Measurements from ENCODE around the gene IL9.

Gene IL9

DNA sequence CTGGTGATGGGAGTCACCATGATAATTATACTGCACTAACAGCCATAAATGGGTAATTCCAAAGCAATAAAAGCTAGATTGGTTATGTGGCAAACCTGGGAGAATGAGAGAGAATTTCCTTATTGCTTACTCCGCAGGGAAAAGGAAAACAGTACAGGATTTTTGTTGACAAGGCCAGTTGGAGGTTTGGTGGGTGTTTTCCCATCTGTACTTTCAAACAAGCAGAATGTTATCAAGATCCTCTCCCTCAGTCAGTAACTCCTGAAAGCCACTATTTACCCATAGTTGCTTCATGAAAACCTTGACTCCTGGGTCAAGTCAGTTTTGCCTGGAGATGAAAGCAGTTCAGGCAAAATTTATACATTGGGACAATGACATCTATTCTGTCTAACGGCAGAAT lies 26.4 kb downstream of the IL9 start:
- no peak overlapping the region for H3K4me3 ChIP-seq (ENCODE audit: low read depth, low read length)
- no peak overlapping the region for H3K27ac ChIP-seq
- H3K27me3 ChIP-seq (ENCODE audit: control insufficient read depth, insufficient read depth, low read length): no peaks in the 10 kb centered on the region
- H3K36me3 ChIP-seq (ENCODE audit: control insufficient read depth, insufficient read depth, low read length): no peaks in the 10 kb centered on the region
- no peaks in the 10 kb centered on the region for H3K9me3 ChIP-seq (ENCODE audit: control insufficient read depth, low read length)
- no peak overlapping the region for H3K9ac ChIP-seq
- TF ChIP-seq, protein P1, sequence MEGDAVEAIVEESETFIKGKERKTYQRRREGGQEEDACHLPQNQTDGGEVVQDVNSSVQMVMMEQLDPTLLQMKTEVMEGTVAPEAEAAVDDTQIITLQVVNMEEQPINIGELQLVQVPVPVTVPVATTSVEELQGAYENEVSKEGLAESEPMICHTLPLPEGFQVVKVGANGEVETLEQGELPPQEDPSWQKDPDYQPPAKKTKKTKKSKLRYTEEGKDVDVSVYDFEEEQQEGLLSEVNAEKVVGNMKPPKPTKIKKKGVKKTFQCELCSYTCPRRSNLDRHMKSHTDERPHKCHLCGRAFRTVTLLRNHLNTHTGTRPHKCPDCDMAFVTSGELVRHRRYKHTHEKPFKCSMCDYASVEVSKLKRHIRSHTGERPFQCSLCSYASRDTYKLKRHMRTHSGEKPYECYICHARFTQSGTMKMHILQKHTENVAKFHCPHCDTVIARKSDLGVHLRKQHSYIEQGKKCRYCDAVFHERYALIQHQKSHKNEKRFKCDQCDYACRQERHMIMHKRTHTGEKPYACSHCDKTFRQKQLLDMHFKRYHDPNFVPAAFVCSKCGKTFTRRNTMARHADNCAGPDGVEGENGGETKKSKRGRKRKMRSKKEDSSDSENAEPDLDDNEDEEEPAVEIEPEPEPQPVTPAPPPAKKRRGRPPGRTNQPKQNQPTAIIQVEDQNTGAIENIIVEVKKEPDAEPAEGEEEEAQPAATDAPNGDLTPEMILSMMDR (IDR thresholded peaks at IDR 0.05): no peak
- H3K4me2 ChIP-seq (ENCODE audit: low read length): no peak overlapping the region
- H3K4me1 ChIP-seq: no peaks in the 10 kb centered on the region
- no peak overlapping the region for H2AFZ ChIP-seq
- no peaks in the 10 kb centered on the region for H3K79me2 ChIP-seq

DNA sequence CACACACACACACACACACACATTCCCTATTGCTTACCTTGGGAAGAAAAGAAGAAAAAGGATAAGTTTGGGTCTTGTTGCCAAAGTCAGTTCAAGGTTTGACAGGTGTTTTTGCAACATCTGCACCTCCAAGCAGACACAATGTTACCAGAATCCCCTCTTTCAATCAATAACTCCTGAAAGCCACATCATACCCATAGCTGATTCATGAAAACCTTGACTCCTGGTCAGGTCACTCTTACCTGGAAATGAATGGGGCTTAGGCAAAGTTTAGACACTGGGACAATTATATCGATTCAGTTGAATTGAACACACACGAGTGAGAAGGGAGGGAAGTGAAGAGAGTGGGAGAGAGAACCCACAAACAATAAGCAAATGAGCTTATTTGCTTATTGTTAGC lies 27.0 kb downstream of the IL9 start:
- Histone ChIP-seq H3K9me3 (ENCODE audit: control insufficient read depth, low read length) (no peaks in the 10 kb centered on the region), H3K4me1 (no peaks in the 10 kb centered on the region), H2AFZ (no peak overlapping the region), H3K36me3 (ENCODE audit: control insufficient read depth, insufficient read depth, low read length) (no peaks in the 10 kb centered on the region), H3K27me3 (ENCODE audit: control insufficient read depth, insufficient read depth, low read length) (no peaks in the 10 kb centered on the region), H3K27ac (no peak overlapping the region), H3K79me2 (no peaks in the 10 kb centered on the region), H3K4me2 (ENCODE audit: low read length) (no peak overlapping the region), H3K9ac (no peak overlapping the region), H3K4me3 (ENCODE audit: low read depth, low read length) (no peak overlapping the region)
- TF ChIP-seq, protein P1 (IDR thresholded peaks at IDR 0.05): no peak

DNA sequence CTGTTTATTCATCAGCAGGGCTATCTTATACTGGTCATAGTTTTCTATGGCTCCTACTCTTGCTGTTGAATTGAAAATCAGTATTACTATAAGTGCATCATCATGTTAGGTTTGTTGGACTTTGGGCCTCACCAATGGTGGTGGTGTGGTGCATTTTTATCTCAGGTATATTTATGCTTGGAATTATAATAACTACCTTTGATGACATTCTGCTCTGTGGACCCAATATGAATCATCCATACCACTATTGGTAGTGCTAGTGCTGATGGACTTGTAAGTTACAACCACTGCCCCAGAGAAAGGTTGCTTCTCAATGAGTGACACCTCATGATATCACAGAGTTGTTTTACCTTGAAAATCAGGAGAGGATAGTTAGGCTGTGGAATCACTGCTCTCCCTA lies 28.0 kb downstream of the IL9 start:
- TF ChIP-seq, protein P1 (IDR thresholded peaks at IDR 0.05): no peak
- Histone ChIP-seq H3K9me3 (ENCODE audit: control insufficient read depth, low read length) (no peaks in the 10 kb centered on the region), H2AFZ (no peak overlapping the region), H3K9ac (no peak overlapping the region), H3K4me1 (no peaks in the 10 kb centered on the region), H3K27me3 (ENCODE audit: control insufficient read depth, insufficient read depth, low read length) (no peaks in the 10 kb centered on the region), H3K27ac (no peak overlapping the region), H3K79me2 (no peaks in the 10 kb centered on the region), H3K36me3 (ENCODE audit: control insufficient read depth, insufficient read depth, low read length) (no peaks in the 10 kb centered on the region), H3K4me2 (ENCODE audit: low read length) (no peak overlapping the region), H3K4me3 (ENCODE audit: low read depth, low read length) (no peak overlapping the region)

DNA sequence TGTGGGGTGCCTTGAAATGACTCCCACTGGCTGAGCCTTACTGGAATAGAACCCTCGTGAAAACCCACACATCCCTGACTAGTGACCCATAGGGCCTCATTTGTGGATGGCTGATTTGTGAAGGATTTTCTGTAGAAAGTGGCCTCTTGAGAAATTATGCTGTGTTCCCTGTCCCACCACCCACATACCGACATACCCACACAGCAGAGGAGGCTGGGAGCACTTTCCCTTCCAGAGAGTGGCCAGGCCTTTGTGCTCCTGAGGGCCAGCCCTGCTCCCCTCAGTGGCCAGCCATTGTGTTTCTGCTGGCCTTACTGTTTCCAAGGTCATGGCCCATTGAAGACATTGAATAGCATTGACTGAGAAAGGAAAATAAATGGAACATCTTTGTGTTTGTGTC lies 29.6 kb downstream of the IL9 start:
- no peak overlapping the region for H3K9ac ChIP-seq
- H3K79me2 ChIP-seq: no peaks in the 10 kb centered on the region
- H3K4me2 ChIP-seq (ENCODE audit: low read length): no peak overlapping the region
- no peaks in the 10 kb centered on the region for H3K27me3 ChIP-seq (ENCODE audit: control insufficient read depth, insufficient read depth, low read length)
- H2AFZ ChIP-seq: no peak overlapping the region
- H3K4me1 ChIP-seq: no peaks in the 10 kb centered on the region
- H3K27ac ChIP-seq: no peak overlapping the region
- no peaks in the 10 kb centered on the region for H3K9me3 ChIP-seq (ENCODE audit: control insufficient read depth, low read length)
- no peak overlapping the region for H3K4me3 ChIP-seq (ENCODE audit: low read depth, low read length)
- TF ChIP-seq, protein P1 (IDR thresholded peaks at IDR 0.05): no peak
- no peaks in the 10 kb centered on the region for H3K36me3 ChIP-seq (ENCODE audit: control insufficient read depth, insufficient read depth, low read length)

DNA sequence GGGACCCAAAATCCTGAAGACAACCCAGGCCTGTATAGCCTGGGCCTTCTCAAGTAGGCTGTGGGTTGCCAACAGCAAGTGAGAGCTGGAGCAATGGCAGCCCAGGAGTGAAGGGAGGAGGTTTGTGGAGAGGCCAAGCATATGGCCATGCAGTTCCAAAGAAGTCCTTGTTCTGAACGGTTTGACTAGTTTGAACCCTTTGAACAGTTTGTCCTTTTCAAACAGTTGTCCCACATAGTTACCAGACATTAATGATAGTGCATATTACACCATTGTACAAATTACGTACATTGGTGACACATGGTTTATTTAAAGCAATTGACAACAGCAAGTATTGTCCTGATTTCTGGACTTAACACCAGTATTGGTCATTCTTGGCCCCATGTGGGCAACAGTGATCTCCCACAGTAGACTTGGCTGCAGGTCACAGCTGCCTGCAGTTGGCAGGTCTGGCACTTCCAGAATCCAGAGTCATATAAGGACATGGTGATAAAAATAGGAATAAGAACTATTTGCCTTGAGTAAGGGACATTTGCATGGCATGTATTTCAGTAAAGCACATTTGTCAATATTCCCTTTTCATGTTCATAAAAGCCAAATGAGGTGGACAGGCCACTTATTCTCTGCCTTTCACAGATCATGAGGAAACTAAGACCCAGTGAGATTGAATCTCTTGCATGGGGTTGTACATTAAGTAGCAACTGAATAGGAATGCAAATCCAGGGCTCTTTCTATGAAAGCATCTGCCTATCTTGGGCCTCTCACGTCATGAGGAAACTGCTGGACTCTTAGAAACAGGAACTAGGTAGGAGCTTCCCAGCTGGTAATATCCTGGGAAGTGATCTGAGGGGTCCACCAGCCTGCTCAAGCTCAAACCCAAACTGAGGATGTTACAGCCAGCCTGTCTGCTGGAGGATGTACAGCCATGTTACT lies 30.9 kb downstream of the IL9 start:
- no peaks in the 10 kb centered on the region for H3K27me3 ChIP-seq (ENCODE audit: control insufficient read depth, insufficient read depth, low read length)
- H3K4me2 ChIP-seq (ENCODE audit: low read length): no peak overlapping the region
- H2AFZ ChIP-seq: no peak overlapping the region
- H3K27ac ChIP-seq: no peak overlapping the region
- H3K4me3 ChIP-seq (ENCODE audit: low read depth, low read length): no peak overlapping the region
- TF ChIP-seq, protein P1 (IDR thresholded peaks at IDR 0.05): no peak
- no peaks in the 10 kb centered on the region for H3K79me2 ChIP-seq
- H3K9me3 ChIP-seq (ENCODE audit: control insufficient read depth, low read length): no peaks in the 10 kb centered on the region
- no peaks in the 10 kb centered on the region for H3K36me3 ChIP-seq (ENCODE audit: control insufficient read depth, insufficient read depth, low read length)
- H3K9ac ChIP-seq: no peak overlapping the region
- H3K4me1 ChIP-seq: no peaks in the 10 kb centered on the region
